Right renal cortex interstitium (tissue), 3 donors: ENCODE data around the gene CDH6. TPM values are rescaled to one million over a fixed set of nuclear protein-coding genes. Genes with fewer than 3 reads are reported as not detected.

Source experiments
- DNase-seq, 3 donors: peaks; one replicate each; pipeline ENCODE4 v3.0.0-alpha.2; 2013; ENCODE audit warnings: low read depth in 3 of 3, low spot score in 2 of 3
- polyA plus RNA-seq, 3 donors: library from polyadenylated mRNA; unstranded; fragments of 120-200 nt; gene quantifications; one replicate each; pipeline ENCODE4 v1.2.1, GENCODE V29; 2013; ENCODE audit not compliant: insufficient read length in 3 of 3

Gene CDH6
- polyA plus RNA-seq, 3 donors, result 61.1 to 66.1 (median 63.4) TPM

GRCh38 chr5:31244921-31245320, 51.4 kb downstream of the CDH6 start:
- DNase-seq, result no peak

DNA sequence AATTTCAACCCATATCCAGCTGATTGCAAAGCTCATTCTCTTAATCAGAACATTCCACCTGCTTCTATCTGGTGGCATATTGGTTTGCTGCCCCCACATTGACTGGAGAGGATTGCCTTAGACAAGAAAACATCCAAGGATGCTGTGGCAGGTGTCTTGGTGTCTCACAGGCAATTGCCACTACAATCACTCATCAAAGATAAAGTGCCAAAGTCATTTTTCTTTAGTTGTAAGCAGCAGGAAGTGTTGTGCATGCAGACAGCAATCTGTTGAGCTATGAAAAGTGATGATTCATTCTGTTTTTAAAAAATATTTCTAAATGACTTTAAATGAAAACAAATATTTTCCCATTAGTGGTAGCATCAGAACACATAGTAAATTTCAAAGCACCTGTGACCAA, 53.9 kb downstream of the CDH6 start:
- DNase-seq, result no peak

GRCh38 chr5:31250201-31250600, 56.7 kb downstream of the CDH6 start:
- no peak for DNase-seq

GRCh38 chr5:31251032-31251431, 57.5 kb downstream of the CDH6 start:
- no peak for DNase-seq

GRCh38 chr5:31255041-31255440, 61.6 kb downstream of the CDH6 start:
- no peak for DNase-seq

GRCh38 chr5:31268256-31268655, 74.8 kb downstream of the CDH6 start:
- DNase-seq, result no peak

GRCh38 chr5:31268686-31269085, 75.2 kb downstream of the CDH6 start:
- DNase-seq, result no peak

DNA sequence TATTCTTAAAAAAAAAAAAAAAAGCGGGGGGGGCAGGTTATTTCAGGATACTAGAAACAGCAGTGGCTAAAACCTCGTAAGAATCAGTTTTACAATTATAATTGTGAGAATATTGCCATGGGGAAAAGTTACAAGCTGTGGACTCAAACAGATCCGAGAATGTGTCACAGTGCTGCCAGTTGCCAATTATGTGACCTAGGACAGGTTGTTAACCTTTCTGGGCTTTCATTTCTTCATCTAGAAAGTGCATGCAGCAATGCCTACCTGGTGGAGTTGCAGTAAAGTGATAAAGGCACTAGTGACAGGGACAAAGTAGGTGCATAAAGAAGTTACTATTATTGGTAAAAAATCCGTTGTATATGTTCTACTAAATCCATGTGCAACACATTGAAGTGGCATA, 75.8 kb downstream of the CDH6 start:
- no peak for DNase-seq

- no peak for DNase-seq
These were observed 76.9 kb downstream of the CDH6 start for GRCh38 chr5:31270396-31270795.

DNA sequence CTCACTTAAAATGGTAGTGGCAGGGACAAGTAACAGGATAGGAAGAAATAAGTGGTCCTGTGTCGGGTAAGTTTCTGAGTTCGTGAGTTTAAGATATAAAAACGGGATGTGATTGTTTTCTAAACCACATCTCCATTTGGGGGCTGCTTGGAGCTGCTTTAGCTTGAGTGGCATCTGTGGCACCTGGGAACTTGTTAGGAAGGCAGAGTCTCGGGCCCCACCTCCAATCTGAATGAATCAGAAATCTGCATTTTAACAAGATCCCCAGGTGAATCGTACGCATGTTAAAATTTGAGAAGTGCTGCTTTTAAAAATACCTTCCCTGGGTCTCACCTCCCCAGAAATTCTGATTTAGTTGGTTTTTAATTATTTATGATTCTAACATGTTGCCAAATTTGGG, 78.1 kb downstream of the CDH6 start:
- no peak for DNase-seq

DNA sequence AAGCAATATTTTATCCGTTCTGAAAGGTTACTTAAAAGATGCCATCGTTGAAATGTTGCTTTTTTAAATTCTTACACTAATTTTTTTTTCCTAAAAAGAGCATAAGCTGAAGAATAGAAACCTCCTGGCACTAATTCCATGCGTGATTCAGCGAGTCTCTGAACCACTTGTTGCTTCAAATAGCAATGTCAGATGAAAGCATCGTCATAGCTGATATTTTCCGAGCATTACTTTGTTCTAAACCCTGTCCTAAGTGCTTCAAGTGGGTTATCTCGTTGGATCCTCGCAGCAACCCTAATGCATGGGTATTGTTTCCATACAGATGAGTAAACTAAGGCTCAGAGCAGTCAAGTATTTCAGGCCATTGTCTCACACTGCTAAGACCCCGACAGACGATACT, 79.7 kb downstream of the CDH6 start:
- DNase-seq, result no peak

- no peak for DNase-seq
These were observed 80.3 kb downstream of the CDH6 start for GRCh38 chr5:31273631-31274378.

DNA sequence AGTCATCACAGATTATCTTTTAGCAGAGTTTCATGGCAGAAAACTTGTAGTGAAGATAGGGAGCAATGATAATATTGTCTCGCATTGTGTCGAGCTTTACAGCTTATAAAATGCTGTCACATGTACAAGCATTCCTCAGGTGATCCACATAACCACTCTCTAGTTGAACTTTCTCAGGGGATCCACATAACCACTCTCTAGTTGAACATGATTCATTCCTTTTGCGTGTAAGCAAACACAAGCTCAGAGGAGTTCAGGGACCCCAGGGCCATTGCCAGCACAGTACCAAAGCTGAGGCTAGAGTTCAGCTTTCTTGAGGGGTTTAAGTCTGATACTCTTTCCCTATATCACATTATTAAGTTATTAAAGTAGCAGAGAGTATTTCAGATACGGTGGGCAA, 86.7 kb downstream of the CDH6 start:
- no peak for DNase-seq

DNA sequence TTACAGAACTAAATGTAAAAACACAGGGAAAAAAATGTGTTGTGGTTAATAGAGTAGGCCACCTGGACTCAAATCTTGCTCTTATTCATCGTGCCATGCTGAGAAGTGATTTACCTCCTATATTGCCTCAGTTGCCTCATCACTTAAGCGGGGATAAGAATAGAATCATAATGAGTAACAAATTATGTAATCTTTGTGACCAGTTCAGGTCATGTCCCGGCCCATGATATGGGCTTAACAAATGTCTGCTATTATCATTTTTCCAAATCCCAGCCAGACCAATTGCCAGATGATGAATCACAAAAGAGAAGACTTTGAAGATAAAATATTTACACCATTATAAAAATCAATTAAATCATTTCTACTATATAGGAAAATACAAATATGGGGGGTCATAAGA, 89.8 kb downstream of the CDH6 start:
- no peak for DNase-seq

DNA sequence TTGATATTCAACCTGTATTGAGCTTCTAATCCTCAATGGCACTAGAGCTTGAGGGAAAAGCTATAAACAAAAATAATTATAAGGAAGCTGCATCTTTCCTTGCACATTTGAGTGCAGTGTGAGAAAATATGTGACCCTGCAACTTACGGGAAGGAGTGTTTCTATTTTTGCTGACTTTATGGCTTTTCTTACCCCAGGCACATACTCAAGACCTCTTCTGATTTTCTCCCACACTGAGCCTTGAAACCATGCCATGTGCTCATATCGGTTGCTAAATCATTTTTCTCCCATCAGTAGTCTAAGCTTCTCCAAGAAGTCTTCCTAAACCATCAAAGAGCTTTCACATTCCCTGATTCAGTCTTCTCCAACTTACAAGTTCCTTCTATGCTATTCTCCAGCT, 91.5 kb downstream of the CDH6 start:
- no peak for DNase-seq

- DNase-seq, result no peak
These were observed 94.5 kb downstream of the CDH6 start for GRCh38 chr5:31287985-31288384.

DNA sequence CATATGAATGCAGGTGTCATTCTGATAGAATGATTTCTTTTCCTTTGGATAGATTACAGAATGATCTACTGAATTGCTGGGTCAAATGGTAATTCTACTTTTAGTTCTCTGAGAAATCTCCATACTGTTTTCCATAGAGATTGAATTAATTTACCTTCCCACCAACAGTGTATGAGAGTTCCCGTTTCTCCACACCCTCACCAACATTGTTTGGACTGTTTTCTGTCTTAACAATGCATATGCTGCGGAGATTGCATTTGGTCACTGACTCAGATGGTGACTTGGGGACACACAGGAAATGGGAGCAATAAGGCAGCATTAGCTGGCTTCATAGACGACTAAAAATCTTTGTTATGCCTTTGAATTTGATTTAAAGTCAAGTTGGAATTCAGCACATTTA, 95.9 kb downstream of the CDH6 start:
- no peak for DNase-seq

- DNase-seq, result no peak
These were observed 97.9 kb downstream of the CDH6 start for GRCh38 chr5:31291323-31291854.

DNA sequence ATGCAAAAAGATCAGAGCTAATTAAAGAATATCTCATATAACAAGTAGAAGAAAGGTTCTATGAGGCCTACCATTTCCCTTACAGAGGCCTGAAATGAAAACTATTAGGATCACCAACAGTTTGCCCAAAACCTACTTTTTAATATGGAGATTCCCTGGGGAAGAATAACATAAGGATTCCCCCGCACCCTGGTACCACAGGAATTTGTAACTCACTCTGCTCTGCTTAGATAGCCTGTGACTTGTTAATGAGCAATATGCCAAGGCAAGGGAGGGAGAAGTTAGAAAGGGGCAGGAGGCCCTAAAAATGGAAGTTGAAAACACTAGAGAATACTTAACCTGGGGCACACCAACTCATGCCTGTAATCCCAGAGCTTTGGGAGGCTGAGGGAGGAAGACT, 107.0 kb downstream of the CDH6 start:
- no peak for DNase-seq

- DNase-seq, result no peak
These were observed 108.3 kb downstream of the CDH6 start for GRCh38 chr5:31301833-31302232.

DNA sequence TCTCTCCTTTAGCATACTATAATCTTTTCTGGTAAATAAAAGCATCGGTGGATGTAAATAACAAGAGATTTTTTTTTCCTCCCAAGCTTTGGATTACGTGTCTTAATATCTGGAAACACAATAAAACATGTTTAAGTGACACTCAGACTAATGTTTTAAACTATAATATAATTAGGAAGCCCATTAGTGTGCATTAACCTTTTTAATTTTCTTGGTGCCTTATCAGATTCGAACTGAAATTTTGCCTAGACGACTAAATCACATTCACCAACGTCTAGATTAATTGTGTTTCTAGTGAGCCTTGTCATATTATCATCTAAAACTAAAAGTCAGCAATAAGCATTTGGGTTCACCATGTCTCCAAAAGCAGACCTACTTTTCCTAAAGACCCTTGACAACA, 110.2 kb downstream of the CDH6 start:
- no peak for DNase-seq

DNA sequence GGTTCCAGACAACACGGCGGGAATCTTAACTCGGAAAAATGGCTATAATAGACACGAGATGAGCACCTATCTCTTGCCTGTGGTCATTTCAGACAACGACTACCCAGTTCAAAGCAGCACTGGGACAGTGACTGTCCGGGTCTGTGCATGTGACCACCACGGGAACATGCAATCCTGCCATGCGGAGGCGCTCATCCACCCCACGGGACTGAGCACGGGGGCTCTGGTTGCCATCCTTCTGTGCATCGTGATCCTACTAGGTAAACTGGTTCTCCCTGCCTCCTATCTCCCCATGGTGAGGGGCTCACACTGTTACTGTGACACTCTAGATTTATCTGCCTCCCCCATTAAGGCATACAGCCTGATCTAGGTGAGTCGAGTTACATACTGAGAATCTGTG, 124.2 kb downstream of the CDH6 start:
- DNase-seq, result no peak

GRCh38 chr5:31319335-31319734, 125.8 kb downstream of the CDH6 start:
- no peak for DNase-seq
